Mucosa of rectum (tissue), 2 donors: Measurements from ENCODE around the gene PRKN.

Experiments
- H3K27ac ChIP-seq, 2 donors: one replicate each; pipeline ENCODE4 v1.7.0; 2013; ENCODE audit warnings: inconsistent platforms in 2 of 2, low read depth in 2 of 2, low read length in 2 of 2
- H3K27me3 ChIP-seq, 2 donors: one replicate each; pipeline ENCODE4 v1.7.0; 2013; ENCODE audit warnings: low read length in 2 of 2; ENCODE audit not compliant: control insufficient read depth in 2 of 2, insufficient read depth in 2 of 2
- H3K36me3 ChIP-seq, 2 donors: one replicate each; pipeline ENCODE4 v1.7.0; 2013; ENCODE audit warnings: low read length in 2 of 2; ENCODE audit not compliant: control insufficient read depth in 2 of 2, insufficient read depth in 2 of 2
- H3K4me1 ChIP-seq, 2 donors: one replicate each; pipeline ENCODE4 v1.7.0; 2013; ENCODE audit warnings: low read length in 2 of 2, mild to moderate bottlenecking in 1 of 2; ENCODE audit not compliant: control insufficient read depth in 2 of 2, insufficient read depth in 2 of 2
- H3K4me3 ChIP-seq, 2 donors: one replicate each; pipeline ENCODE4 v1.7.0; 2013; ENCODE audit warnings: low read length in 2 of 2
- H3K9ac ChIP-seq, 2 donors: one replicate each; pipeline ENCODE4 v1.7.0; 2013; ENCODE audit warnings: low read length in 2 of 2, low read depth in 1 of 2, mild to moderate bottlenecking in 1 of 2
- H3K9me3 ChIP-seq, 2 donors: one replicate each; pipeline ENCODE4 v1.7.0; 2013; ENCODE audit warnings: low read length in 2 of 2; ENCODE audit not compliant: control insufficient read depth in 2 of 2
- donor health status: healthy.
- donor health status: Normal muscosa, but diverticular disease.

The PRKN gene

GRCh38 chr6:161351858-161352257 lies 1375.7 kb downstream of the PRKN start:
- Histone ChIP-seq H3K4me1 (no peaks in the 10 kb centered on the region), H3K27ac (no peak overlapping the region), H3K9me3 (no peaks in the 10 kb centered on the region), H3K9ac (no peak overlapping the region), H3K4me3 (no peak overlapping the region), H3K36me3 (no peaks in the 10 kb centered on the region), H3K27me3 (no peaks in the 10 kb centered on the region)

- Histone ChIP-seq H3K4me1 (no peaks in the 10 kb centered on the region), H3K9ac (no peak overlapping the region), H3K36me3 (no peaks in the 10 kb centered on the region), H3K27ac (no peak overlapping the region), H3K9me3 (no peaks in the 10 kb centered on the region), H3K27me3 (no peaks in the 10 kb centered on the region), H3K4me3 (no peak overlapping the region)
These were observed 1377.7 kb downstream of the PRKN start for GRCh38 chr6:161349886-161350285.

GRCh38 chr6:161348628-161348994 lies 1379.0 kb downstream of the PRKN start:
- no peaks in the 10 kb centered on the region for H3K27me3 ChIP-seq
- H3K27ac ChIP-seq: no peak overlapping the region
- no peak overlapping the region for H3K9ac ChIP-seq
- H3K36me3 ChIP-seq: no peaks in the 10 kb centered on the region
- no peaks in the 10 kb centered on the region for H3K9me3 ChIP-seq
- no peaks in the 10 kb centered on the region for H3K4me1 ChIP-seq
- H3K4me3 ChIP-seq: no peak overlapping the region

DNA sequence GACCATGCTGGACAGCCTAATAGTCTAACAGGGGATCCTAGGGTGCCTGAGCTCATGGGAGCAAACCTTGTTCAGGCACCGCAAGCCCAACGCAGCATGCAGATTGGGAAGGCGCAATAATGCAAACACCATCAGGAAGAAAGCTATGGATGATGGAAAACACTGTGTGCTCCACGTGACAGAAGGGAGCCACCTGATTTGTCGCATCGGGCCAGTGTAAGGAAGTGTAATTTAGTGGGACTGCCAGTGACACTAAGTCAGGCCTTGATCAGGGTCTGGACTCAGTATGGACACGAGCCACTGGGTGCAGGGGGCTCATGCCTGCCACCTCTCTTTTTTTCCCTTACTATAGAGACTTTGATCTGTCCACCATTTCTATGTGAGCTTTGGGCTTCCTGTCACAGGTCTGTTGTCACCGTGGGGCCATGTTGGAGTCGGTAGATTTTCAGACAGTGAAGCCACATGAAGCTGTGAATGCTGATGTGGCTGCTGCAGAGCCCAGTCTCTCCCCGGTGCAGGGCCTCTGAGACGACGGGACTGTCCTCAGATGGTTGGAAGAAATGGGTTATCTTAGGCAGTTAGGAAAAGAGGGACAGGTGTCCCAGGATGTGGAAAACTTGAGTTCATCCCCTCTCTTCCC lies 1379.5 kb downstream of the PRKN start:
- Histone ChIP-seq H3K27ac (no peak overlapping the region), H3K4me3 (no peak overlapping the region), H3K9me3 (no peaks in the 10 kb centered on the region), H3K4me1 (no peaks in the 10 kb centered on the region), H3K27me3 (no peaks in the 10 kb centered on the region), H3K36me3 (no peaks in the 10 kb centered on the region), H3K9ac (no peak overlapping the region)

DNA sequence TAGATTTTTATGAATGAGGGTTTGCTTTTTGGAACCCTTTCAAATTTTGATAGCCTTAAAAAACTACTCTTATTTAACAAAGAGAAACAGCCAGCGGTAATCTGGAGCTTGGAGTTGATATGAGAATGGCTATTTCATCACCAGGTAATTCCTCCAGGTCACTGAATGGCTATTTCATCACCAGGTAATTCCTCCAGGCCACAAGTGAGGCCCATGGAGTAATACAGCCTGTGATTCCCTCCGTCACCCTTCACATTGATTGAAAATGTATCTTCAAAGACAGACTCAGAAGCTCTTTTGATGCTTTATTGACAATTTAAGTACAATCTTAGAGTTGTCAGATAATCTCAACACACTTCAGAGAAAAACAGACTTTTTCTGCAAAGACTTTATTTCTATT lies 1380.4 kb downstream of the PRKN start:
- Histone ChIP-seq H3K9me3 (no peaks in the 10 kb centered on the region), H3K36me3 (no peaks in the 10 kb centered on the region), H3K9ac (no peak overlapping the region), H3K4me3 (no peak overlapping the region), H3K27me3 (no peaks in the 10 kb centered on the region), H3K27ac (no peak overlapping the region), H3K4me1 (no peaks in the 10 kb centered on the region)

GRCh38 chr6:161346717-161347116 lies 1380.8 kb downstream of the PRKN start:
- Histone ChIP-seq H3K27me3 (no peaks in the 10 kb centered on the region), H3K4me3 (no peak overlapping the region)

DNA sequence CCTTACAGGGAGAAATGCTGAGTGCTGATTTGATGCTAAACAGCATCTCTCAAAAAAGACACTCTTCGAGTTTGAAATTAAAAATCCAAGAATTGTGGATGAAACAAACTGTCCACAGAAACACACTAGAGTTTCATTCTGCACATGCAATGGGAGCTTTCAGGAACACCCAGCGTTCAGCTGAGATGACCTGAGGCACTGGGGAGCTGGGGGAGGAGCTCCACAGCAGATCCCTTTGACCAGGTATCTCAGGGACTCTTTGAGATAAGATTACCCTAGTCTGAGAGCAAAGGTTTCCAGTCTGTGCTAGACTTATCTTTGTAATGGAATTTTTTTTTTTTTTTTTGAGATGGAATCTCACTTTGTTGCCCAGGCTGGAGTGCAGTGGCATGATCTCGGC lies 1382.9 kb downstream of the PRKN start:
- H3K36me3 ChIP-seq: no peaks in the 10 kb centered on the region
- H3K9me3 ChIP-seq: no peaks in the 10 kb centered on the region
- no peaks in the 10 kb centered on the region for H3K4me1 ChIP-seq
- H3K27ac ChIP-seq: no peak overlapping the region
- no peak overlapping the region for H3K4me3 ChIP-seq
- no peaks in the 10 kb centered on the region for H3K27me3 ChIP-seq
- H3K9ac ChIP-seq: no peak overlapping the region

More at GRCh38 chr6:161346717-161347116, 1380.8 kb downstream of the PRKN start:
- no peak overlapping the region for H3K9ac ChIP-seq
- H3K4me1 ChIP-seq: no peaks in the 10 kb centered on the region
- no peaks in the 10 kb centered on the region for H3K9me3 ChIP-seq
- H3K36me3 ChIP-seq: no peaks in the 10 kb centered on the region
- no peak overlapping the region for H3K27ac ChIP-seq

DNA sequence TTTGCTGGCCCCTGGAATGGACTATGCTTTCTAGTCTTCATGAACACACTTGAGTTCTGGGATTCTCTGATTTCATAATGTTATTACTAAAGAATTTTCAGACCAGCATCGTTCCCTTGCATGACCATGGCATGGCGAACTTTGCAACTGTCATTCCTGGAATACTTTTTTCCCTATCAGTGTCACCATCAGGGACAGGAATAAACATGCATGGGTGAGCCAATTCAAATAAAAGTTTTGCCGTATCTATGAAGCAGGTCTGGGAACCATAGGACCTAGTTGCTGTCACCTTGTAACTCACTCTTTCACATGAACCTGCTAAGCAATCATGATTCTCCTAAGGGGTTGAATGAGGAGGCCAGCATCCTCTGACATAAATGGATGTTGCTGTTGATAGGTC lies 1385.5 kb downstream of the PRKN start:
- Histone ChIP-seq H3K36me3 (no peaks in the 10 kb centered on the region), H3K27me3 (no peaks in the 10 kb centered on the region), H3K9ac (no peak overlapping the region), H3K4me1 (no peaks in the 10 kb centered on the region), H3K9me3 (no peaks in the 10 kb centered on the region), H3K4me3 (no peak overlapping the region), H3K27ac (no peak overlapping the region)

- Histone ChIP-seq H3K4me3 (no peak overlapping the region), H3K27me3 (no peaks in the 10 kb centered on the region), H3K36me3 (no peaks in the 10 kb centered on the region), H3K9ac (no peak overlapping the region), H3K27ac (no peak overlapping the region), H3K4me1 (no peaks in the 10 kb centered on the region), H3K9me3 (no peaks in the 10 kb centered on the region)
These were observed 1385.9 kb downstream of the PRKN start for GRCh38 chr6:161341638-161342037.

GRCh38 chr6:161338015-161338414 lies 1389.6 kb downstream of the PRKN start:
- no peak overlapping the region for H3K27ac ChIP-seq
- no peaks in the 10 kb centered on the region for H3K27me3 ChIP-seq
- no peak overlapping the region for H3K4me3 ChIP-seq
- H3K9ac ChIP-seq: no peak overlapping the region
- no peaks in the 10 kb centered on the region for H3K9me3 ChIP-seq
- no peaks in the 10 kb centered on the region for H3K4me1 ChIP-seq
- no peaks in the 10 kb centered on the region for H3K36me3 ChIP-seq

DNA sequence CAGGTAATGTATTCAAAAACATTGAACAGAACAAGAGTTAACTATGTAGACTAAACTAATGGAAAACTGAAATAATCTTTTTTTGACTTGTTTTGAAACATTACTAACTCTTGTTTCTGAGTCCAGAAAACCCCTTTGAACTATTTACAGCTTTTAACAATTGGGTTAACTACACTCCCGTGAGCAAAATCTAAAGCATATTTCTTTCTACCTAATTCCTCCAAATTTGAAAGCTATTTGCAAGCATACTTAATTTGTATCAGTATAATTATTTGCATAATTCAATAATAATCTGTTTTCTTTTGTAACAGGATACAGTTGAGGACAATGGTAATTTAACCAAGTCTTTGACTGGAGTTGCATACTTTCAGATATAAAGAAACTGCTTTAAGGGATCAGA lies 1391.1 kb downstream of the PRKN start:
- Histone ChIP-seq H3K9me3 (no peaks in the 10 kb centered on the region), H3K27me3 (no peaks in the 10 kb centered on the region), H3K36me3 (no peaks in the 10 kb centered on the region), H3K4me1 (peaks cover 0 to under 1% of the 10 kb centered on the region in 2 donors), H3K9ac (no peak overlapping the region), H3K4me3 (no peak overlapping the region), H3K27ac (no peak overlapping the region)
